ENCODE results near the gene KIAA0040. TPM values are rescaled to one million over a fixed set of nuclear protein-coding genes. Genes with fewer than 3 reads are reported as not detected.
A peak's percentile ranks its signal among the peaks of the same experiment; 100 is the strongest.

Gene KIAA0040
- total and polyA plus RNA-seq, 12 donors: 6.3 to 37.2 (median 11.1) TPM

DNA sequence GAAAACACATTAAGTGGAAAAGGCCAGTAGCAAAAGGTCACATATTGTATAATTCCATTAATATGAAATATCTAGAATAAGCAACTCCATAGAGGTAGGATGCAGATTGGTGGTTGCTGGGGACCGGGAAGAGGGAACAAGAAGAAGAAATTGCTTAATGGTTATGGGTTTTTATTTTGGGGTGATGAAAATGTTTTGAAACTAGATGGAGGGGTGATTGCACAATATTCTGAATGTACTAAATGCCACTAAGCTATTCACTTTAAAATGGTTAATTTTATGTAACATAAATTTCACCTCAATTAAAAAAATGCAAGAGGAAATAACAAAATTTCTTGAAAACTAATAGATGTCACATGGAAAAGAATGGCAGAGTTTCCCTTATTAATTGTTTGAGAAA, 6.7 kb downstream of the KIAA0040 start:
- no peaks in the 10 kb centered on the region for H3K9me3 ChIP-seq
- no peak overlapping the region for H3K4me3 ChIP-seq
- H3K27ac ChIP-seq: peak overlapping the region in 4 of 10 donors; percentile 42 to 97 (median 79)
- no peak for ATAC-seq
- 91 to 92% methylated on average over 1 of the region's 1 CpG for WGBS, 2 donors
- H3K27me3 ChIP-seq: no peaks in the 10 kb centered on the region
- intact Hi-C loops (cut with DNase I): no loop called here
- DNase-seq: no peak
- TF ChIP-seq, protein P1, sequence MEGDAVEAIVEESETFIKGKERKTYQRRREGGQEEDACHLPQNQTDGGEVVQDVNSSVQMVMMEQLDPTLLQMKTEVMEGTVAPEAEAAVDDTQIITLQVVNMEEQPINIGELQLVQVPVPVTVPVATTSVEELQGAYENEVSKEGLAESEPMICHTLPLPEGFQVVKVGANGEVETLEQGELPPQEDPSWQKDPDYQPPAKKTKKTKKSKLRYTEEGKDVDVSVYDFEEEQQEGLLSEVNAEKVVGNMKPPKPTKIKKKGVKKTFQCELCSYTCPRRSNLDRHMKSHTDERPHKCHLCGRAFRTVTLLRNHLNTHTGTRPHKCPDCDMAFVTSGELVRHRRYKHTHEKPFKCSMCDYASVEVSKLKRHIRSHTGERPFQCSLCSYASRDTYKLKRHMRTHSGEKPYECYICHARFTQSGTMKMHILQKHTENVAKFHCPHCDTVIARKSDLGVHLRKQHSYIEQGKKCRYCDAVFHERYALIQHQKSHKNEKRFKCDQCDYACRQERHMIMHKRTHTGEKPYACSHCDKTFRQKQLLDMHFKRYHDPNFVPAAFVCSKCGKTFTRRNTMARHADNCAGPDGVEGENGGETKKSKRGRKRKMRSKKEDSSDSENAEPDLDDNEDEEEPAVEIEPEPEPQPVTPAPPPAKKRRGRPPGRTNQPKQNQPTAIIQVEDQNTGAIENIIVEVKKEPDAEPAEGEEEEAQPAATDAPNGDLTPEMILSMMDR (IDR thresholded peaks at IDR 0.05): no peak
- peaks cover 0 to 90% (median 70%) of the 10 kb centered on the region in 9 donors for H3K4me1 ChIP-seq
- H3K36me3 ChIP-seq: peaks cover 0 to 29% (median 0%) of the 10 kb centered on the region in 9 donors

DNA sequence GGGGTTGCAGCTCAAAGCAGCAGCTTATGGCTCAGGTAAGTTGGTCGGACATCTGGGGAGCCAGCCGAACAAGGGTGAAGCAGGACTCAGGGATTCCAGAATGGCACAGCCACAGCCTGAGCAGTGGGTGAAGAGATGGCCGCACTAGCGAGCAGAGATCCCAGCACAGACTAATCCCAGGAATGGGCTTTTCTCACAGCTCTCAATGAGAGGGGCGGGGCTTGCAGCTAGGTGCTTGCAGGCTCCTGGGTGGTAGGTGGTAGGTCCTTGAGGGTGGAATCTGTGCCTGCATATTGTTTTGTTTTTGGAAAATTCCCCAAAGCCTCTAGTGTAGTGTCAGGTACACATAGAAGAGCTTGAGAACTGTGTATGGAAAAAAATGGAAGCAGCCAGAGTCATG, 9.0 kb downstream of the KIAA0040 start:
- ATAC-seq: no peak
- Histone ChIP-seq H3K4me1 (peaks cover 0 to 81% (median 56%) of the 10 kb centered on the region in 9 donors), H3K4me3 (no peak overlapping the region), H3K27me3 (no peaks in the 10 kb centered on the region), H3K36me3 (peaks cover 0 to 33% (median 0%) of the 10 kb centered on the region in 9 donors), H3K9me3 (no peaks in the 10 kb centered on the region), H3K27ac (no peak overlapping the region)
- intact Hi-C loops (cut with DNase I): no loop called here
- TF ChIP-seq, protein P1 (IDR thresholded peaks at IDR 0.05): no peak
- WGBS, 2 donors: 97% methylated on average over 5 of the region's 5 CpGs
- no peak for DNase-seq

DNA sequence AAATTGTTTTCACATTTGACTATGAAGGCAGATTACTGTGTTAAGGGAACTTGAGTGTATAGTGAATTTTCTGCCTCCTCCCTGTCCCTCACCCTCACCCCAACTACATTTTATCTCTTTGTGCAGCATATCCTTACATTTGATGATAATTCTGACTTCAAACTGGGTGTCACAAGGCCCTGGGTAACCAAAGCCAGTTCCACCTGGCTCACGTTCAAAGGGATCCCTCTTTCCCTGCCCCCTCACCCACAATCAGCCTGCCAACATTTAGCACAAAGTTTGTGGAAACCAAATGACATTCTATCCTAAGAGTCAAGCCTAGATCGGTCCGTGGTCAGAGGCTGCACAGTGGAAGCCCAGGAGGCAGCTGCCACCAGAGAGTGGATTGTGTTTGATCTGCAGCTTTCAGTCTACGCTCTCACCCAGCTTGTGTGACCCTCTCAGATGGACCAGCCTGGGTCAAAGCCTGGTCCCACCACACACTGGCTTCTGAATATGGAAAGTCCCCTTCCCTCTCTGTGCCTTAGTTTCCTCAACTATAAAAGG, 10.3 kb downstream of the KIAA0040 start:
- 91 to 92% methylated on average over 4 of the region's 4 CpGs for WGBS, 2 donors
- Histone ChIP-seq H3K4me3 (no peak overlapping the region), H3K27ac (no peak overlapping the region), H3K36me3 (peaks cover 0 to 41% (median 0%) of the 10 kb centered on the region in 9 donors), H3K9me3 (no peaks in the 10 kb centered on the region), H3K27me3 (no peaks in the 10 kb centered on the region), H3K4me1 (peaks cover 0 to 68% (median 48%) of the 10 kb centered on the region in 9 donors)
- intact Hi-C loops (cut with DNase I): no loop called here
- TF ChIP-seq, protein P1 (IDR thresholded peaks at IDR 0.05): no peak
- DNase-seq: no peak
- ATAC-seq: no peak

DNA sequence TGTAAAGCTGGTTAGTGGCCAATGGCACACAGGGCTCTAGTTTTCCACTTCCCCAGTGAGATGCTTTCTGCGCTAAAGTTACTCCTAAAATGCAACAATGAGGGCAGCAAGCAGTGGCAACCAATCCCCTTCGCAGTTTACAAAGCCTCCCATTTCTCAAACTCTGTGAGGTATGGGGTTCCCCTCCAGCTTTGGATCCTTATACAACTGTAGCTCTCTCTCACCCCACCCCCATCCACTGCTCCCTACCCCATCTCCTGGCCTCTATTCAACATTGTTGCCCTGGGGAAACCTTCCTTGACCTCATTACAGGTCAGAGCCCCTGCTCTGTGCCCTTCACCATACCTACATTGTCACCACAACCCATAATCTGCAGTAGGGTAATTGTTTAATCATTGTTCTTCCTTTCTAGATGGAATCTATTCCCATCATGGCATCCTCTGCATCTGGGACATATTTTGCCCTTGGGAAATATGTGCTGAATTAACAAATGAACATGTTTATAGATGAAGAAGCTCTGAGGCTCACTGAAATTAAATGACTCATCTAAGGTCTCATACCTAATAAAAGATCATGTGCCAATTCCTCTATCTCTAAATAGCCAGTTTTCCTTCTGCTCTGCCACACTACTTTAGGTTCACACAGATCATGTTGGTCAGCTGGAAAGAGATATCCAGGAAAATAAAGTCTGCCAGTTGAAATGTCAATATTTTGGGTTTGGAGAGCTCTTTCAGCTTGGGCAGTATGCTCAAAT, 12.6 kb downstream of the KIAA0040 start:
- H3K27me3 ChIP-seq: no peaks in the 10 kb centered on the region
- DNase-seq (no peak), ATAC-seq (no peak)
- TF ChIP-seq, protein P1 (IDR thresholded peaks at IDR 0.05): no peak
- peaks cover 0 to 47% (median 29%) of the 10 kb centered on the region in 9 donors for H3K4me1 ChIP-seq
- H3K36me3 ChIP-seq: peaks cover 0 to 54% (median 0%) of the 10 kb centered on the region in 9 donors
- intact Hi-C loops (cut with DNase I): no loop called here
- H3K27ac ChIP-seq: no peak overlapping the region
- H3K9me3 ChIP-seq: no peaks in the 10 kb centered on the region
- H3K4me3 ChIP-seq: no peak overlapping the region
- WGBS, 2 donors: 91 to 96% methylated on average over 2 of the region's 2 CpGs

All from heart right ventricle (tissue), 16 donors.